SHP77 (cell line): ENCODE data around the gene CARD11.
A peak's percentile ranks its signal among the peaks of the same experiment; 100 is the strongest.

ENCODE experiments used
- DNase-seq, 2 experiments: peaks; one replicate each; lab custom pipeline; 2025; lab: John Stamatoyannopoulos, UW

The CARD11 gene

GRCh38 chr7:2873686-2874551, 169.7 kb downstream of the CARD11 start:
- DNase-seq, result peak; percentile 79 to 81

- peak; percentile 56 to 65 for DNase-seq
Measured at GRCh38 chr7:2873146-2873545, 170.5 kb downstream of the CARD11 start.

GRCh38 chr7:2872296-2872874, 171.3 kb downstream of the CARD11 start:
- no peak for DNase-seq

- DNase-seq, result peak; percentile 69 to 79
Measured at GRCh38 chr7:2870471-2870931, 173.2 kb downstream of the CARD11 start.

- DNase-seq, result no peak
Measured at GRCh38 chr7:2869981-2870380, 173.7 kb downstream of the CARD11 start.

- DNase-seq, result no peak
Measured at GRCh38 chr7:2866601-2867000, 177.1 kb downstream of the CARD11 start.

GRCh38 chr7:2864999-2865670, 178.5 kb downstream of the CARD11 start:
- DNase-seq, result peak; percentile 70 to 71

GRCh38 chr7:2864204-2864985, 179.3 kb downstream of the CARD11 start:
- no peak for DNase-seq

- peak; percentile 93 to 95 for DNase-seq
Measured at GRCh38 chr7:2863461-2864066, 180.1 kb downstream of the CARD11 start.

GRCh38 chr7:2862831-2863361, 180.8 kb downstream of the CARD11 start:
- DNase-seq, result peak in 1 of 2 experiments; percentile 35

- no peak for DNase-seq
Measured at GRCh38 chr7:2861509-2861908, 182.2 kb downstream of the CARD11 start.

- DNase-seq, result no peak
Measured at GRCh38 chr7:2860627-2861133, 183.0 kb downstream of the CARD11 start.

- no peak for DNase-seq
Measured at GRCh38 chr7:2859952-2860351, 183.7 kb downstream of the CARD11 start.

- no peak for DNase-seq
Measured at GRCh38 chr7:2858621-2859020, 185.0 kb downstream of the CARD11 start.

GRCh38 chr7:2856388-2857169, 187.1 kb downstream of the CARD11 start:
- DNase-seq, result no peak
